Spleen (tissue), 7 donors: ENCODE measurements around the gene EPHA4.

Experiments
- CTCF ChIP-seq, 11 experiments: fragments of 200-600 bp in 7 of 11; fragments of 450-650 bp in 4 of 11; sonication (generic) in 4 of 11; IDR thresholded peaks in 8 of 11; conservative IDR thresholded peaks in 3 of 11; 1 replicate in 7 of 11; 2 replicates in 4 of 11; pipeline versions ENCODE4 v1.4.0 to v1.8.0; 2016 to 2021; ENCODE audit warnings: antibody characterized with exemption in 11 of 11, inconsistent platforms in 4 of 11, mild to moderate bottlenecking in 1 of 11
- POLR2A ChIP-seq, 3 donors: fragments of 450-650 bp; IDR thresholded peaks; one replicate each; pipeline ENCODE4 v1.5.1; 2017; ENCODE audit warnings: antibody characterized with exemption in 3 of 3, mild to moderate bottlenecking in 1 of 3
- POLR2AphosphoS5 ChIP-seq, 3 donors: sonication (generic); formaldehyde crosslinking; IDR thresholded peaks; one replicate each; pipeline ENCODE4 v1.5.1; 2017; ENCODE audit warnings: antibody characterized with exemption in 3 of 3
- donor health status: DM: no; HTN: no; CAD: no; lungs with moderate emphysema.
- donor health status: DM: no; HTN: no; CAD: no.
- donor health status: DM: no; HTN: no; CAD: no.

DNA sequence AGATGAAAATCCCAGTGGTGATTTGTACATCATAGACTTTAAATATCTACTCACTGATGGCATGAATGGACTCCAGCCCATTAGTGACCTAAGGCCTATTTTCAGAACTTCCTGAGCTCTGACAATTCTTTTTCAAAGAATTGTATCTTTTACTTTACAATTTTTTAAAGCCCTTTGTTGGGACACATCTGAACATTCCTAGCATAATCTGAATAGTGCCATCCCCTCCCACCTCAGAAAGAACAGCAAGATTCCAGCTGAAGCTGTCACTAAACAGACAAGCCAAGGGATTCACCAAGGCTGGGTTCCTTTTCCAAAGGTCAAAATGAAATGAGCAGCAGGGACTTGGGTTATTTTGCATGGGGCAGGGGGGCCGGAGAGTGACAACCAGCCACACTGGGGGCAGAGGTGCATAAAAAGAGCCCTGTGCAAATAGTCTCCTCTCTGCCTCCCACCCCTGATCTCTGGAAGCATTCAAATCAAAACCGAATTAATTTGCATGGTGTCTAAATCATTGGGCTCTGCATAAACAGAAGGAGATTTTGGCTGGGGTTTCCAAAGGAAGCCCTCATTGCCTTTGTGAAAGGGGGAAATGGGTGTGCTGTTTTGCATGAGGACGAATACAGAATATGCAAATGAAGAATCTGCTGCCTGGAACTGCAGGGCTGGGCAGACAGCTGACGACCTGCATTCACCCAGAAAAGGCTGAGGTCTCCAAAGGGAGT lies 17.2 kb downstream of the EPHA4 start:
- TF ChIP-seq CTCF (IDR thresholded peaks at IDR 0.05 in 8 of 11, conservative IDR thresholded peaks at IDR 0.05 in 3 of 11) (no peak), POLR2A (IDR thresholded peaks at IDR 0.05) (no peak), POLR2AphosphoS5 (IDR thresholded peaks at IDR 0.05) (no peak)
